ENCODE measurements around the gene MANEAL. TPM values are rescaled to one million over a fixed set of nuclear protein-coding genes. Genes with fewer than 3 reads are reported as not detected.

Gene MANEAL
- total RNA-seq (2014; rRNA removed; shearing (Covaris generic)) (11.8 and 27.1 TPM in 2 replicates), total RNA-seq (2022) (18.2 and 20.0 TPM in 2 replicates), Bru-seq, nascent RNA (percentile 50 among the genes with signal in this experiment), BruChase-seq, experiment 1, labeled RNA remaining after a 6-hour chase (percentile 54 among the genes with signal in this experiment), BruChase-seq, experiment 2, labeled RNA remaining after a 2-hour chase (percentile 62 among the genes with signal in this experiment)
- long read RNA-seq, transcript MANEAL-203 (4 exons, 2,327 nt) = major isoform, 16 of 45 reads
- long read RNA-seq, transcript MANEAL-202 (4 exons, 2,685 nt) = minor isoform, 15 of 45 reads
- long read RNA-seq, partial matches to known transcripts = 0 of 45 reads
- long read RNA-seq, other reads (novel, unspliced or antisense) = 11 of 45 reads

- POLR2A ChIA-PET = interaction anchor here (0.5 to 0.6 kb wide), 2 partner anchors 55 to 1562 kb away, joined by 3 to 5 read pairs; no protein-coding TSS in a partner anchor
- DNase-seq (ENCODE audit: low spot score) = peak; percentile 85
- H3K36me3 ChIP-seq (ENCODE audit: insufficient read depth, low read length) = peaks cover 31% of the 10 kb centered on the region
- peak within 1 kb of the TSS; percentile 33 for H3K27ac ChIP-seq (ENCODE audit: low read depth, low read length, poor library complexity, severe bottlenecking)
- H4K20me1 ChIP-seq (ENCODE audit: insufficient read depth, low read length) = no peaks in the 10 kb centered on the region
- H3K79me2 ChIP-seq (ENCODE audit: insufficient read depth, low read depth, low read length) = peaks cover 18% of the 10 kb centered on the region; the same call in 1 of the 2 replicates
- no peak for TF ChIP-seq EZH2phosphoT487 (IDR thresholded peaks at IDR 0.05; ENCODE audit: borderline replicate concordance, low read depth, low read length)
- no peak for TF ChIP-seq CTCF (conservative IDR thresholded peaks at IDR 0.05; ENCODE audit: low read length)
- peak within 1 kb of the TSS; percentile 88 for H3K4me2 ChIP-seq (ENCODE audit: low read length)
- CTCF ChIA-PET (ENCODE audit: unreplicated experiment) = no interaction called here
- H3K4me3 ChIP-seq (ENCODE audit: low read depth, low read length, poor library complexity, severe bottlenecking) = peak within 1 kb of the TSS; percentile 88
- no peaks in the 10 kb centered on the region for H3K9me3 ChIP-seq (ENCODE audit: low read length)
- H2AFZ ChIP-seq (ENCODE audit: low read length) = peak within 1 kb of the TSS; percentile 49
- no TSS peak for BruUV-seq (replicated peaks)
- peaks cover 28% of the 10 kb centered on the region for H3K4me1 ChIP-seq (ENCODE audit: insufficient read depth, low read length, poor library complexity, severe bottlenecking)
- intact Hi-C loops (cut with micrococcal nuclease; ENCODE audit: unreplicated experiment) = loop anchor here (1.0 kb wide), 1 partner anchor 13 kb away; the partner anchor contains the start of gene C1orf122
- no peaks in the 10 kb centered on the region for H3K9me2 ChIP-seq (ENCODE audit: insufficient read depth, low read length)
These were observed at the start of gene MANEAL for GRCh38 chr1:37793773-37794371. MANEAL (plus strand) TSS chr1:37793847; CDS start chr1:37794183, 336 bp downstream.

DNA sequence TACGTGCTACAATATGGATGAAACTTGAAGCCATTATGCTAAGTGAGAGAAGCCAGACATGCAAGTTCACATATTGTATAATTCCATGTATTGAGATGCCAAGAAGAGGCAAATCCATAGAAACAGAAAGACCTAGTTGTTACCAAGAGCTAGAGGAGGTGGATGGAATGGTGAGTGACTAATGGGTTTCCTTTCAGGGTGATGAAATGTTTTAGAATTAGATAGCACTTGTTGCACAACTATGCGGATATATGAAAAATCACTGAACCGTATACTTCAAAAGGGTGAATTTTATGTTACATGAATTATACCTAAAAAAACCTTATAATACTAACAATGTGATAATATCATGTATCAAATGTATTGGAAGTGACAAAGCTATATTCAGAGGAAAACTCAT lies 46.8 kb upstream of the MANEAL start:
- ChIA-PET POLR2A (interaction anchor here (0.5 to 0.7 kb wide), 2 partner anchors 41 to 107 kb away, joined by 5 read pairs; no protein-coding TSS in a partner anchor), CTCF (ENCODE audit: unreplicated experiment) (no interaction called here)
- Histone ChIP-seq H3K36me3 (ENCODE audit: insufficient read depth, low read length) (no peaks in the 10 kb centered on the region), H2AFZ (ENCODE audit: low read length) (no peak overlapping the region), H3K4me3 (ENCODE audit: low read depth, low read length, poor library complexity, severe bottlenecking) (no peak overlapping the region), H3K27ac (ENCODE audit: low read depth, low read length, poor library complexity, severe bottlenecking) (no peak overlapping the region), H3K4me1 (ENCODE audit: insufficient read depth, low read length, poor library complexity, severe bottlenecking) (no peaks in the 10 kb centered on the region), H3K79me2 (ENCODE audit: insufficient read depth, low read depth, low read length) (no peaks in the 10 kb centered on the region), H3K4me2 (ENCODE audit: low read length) (no peak overlapping the region), H3K9me3 (ENCODE audit: low read length) (no peaks in the 10 kb centered on the region), H3K9me2 (ENCODE audit: insufficient read depth, low read length) (no peaks in the 10 kb centered on the region), H4K20me1 (ENCODE audit: insufficient read depth, low read length) (no peaks in the 10 kb centered on the region)
- intact Hi-C loops (cut with micrococcal nuclease; ENCODE audit: unreplicated experiment) = no loop called here
- no TSS peak for BruUV-seq (replicated peaks)
- DNase-seq (ENCODE audit: low spot score) = no peak
- no peak for TF ChIP-seq EZH2phosphoT487 (IDR thresholded peaks at IDR 0.05; ENCODE audit: borderline replicate concordance, low read depth, low read length)
- no peak for TF ChIP-seq CTCF (conservative IDR thresholded peaks at IDR 0.05; ENCODE audit: low read length)
